Breast epithelium (tissue), 3 donors: ENCODE data around the gene MAP3K6.

Source experiments
- CTCF ChIP-seq, 3 donors: fragments of 450-650 bp; IDR thresholded peaks; one replicate each; pipeline ENCODE4 v1.5.1; 2016 to 2017; ENCODE audit warnings: antibody characterized with exemption in 3 of 3, mild to moderate bottlenecking in 3 of 3, moderate library complexity in 3 of 3
- POLR2A ChIP-seq: fragments of 450-650 bp; IDR thresholded peaks from one replicate; pipeline ENCODE4 v1.6.1; 2016; ENCODE audit warnings: antibody characterized with exemption, mild to moderate bottlenecking, moderate library complexity

- no peak for TF ChIP-seq CTCF (IDR thresholded peaks at IDR 0.05)
- no peak for TF ChIP-seq POLR2A
These were observed 13.5 kb upstream of the MAP3K6 start for GRCh38 chr1:27380224-27380623.
